ENCODE data around the gene NECTIN1. TPM values are rescaled to one million over a fixed set of nuclear protein-coding genes. Genes with fewer than 3 reads are reported as not detected.

The NECTIN1 gene
- total RNA-seq, 6 donors from 2014 or later: 1.4 to 12.6 (median 7.6) TPM

GRCh38 chr11:119608781-119609180 is 120.2 kb downstream of the NECTIN1 start:
- H3K27me3 ChIP-seq: no peaks in the 10 kb centered on the region
- H3K4me3 ChIP-seq: no peak overlapping the region
- ATAC-seq (ENCODE audit: low FRiP score in 2 of 2): no peak
- H3K9me3 ChIP-seq: no peaks in the 10 kb centered on the region
- WGBS, 2 donors: 67% methylated on average over 4 of the region's 4 CpGs
- no peaks in the 10 kb centered on the region for H3K36me3 ChIP-seq
- no peaks in the 10 kb centered on the region for H3K4me1 ChIP-seq
- TF ChIP-seq, protein P1, sequence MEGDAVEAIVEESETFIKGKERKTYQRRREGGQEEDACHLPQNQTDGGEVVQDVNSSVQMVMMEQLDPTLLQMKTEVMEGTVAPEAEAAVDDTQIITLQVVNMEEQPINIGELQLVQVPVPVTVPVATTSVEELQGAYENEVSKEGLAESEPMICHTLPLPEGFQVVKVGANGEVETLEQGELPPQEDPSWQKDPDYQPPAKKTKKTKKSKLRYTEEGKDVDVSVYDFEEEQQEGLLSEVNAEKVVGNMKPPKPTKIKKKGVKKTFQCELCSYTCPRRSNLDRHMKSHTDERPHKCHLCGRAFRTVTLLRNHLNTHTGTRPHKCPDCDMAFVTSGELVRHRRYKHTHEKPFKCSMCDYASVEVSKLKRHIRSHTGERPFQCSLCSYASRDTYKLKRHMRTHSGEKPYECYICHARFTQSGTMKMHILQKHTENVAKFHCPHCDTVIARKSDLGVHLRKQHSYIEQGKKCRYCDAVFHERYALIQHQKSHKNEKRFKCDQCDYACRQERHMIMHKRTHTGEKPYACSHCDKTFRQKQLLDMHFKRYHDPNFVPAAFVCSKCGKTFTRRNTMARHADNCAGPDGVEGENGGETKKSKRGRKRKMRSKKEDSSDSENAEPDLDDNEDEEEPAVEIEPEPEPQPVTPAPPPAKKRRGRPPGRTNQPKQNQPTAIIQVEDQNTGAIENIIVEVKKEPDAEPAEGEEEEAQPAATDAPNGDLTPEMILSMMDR (IDR thresholded peaks at IDR 0.05): no peak
- TF ChIP-seq POLR2AphosphoS5 (IDR thresholded peaks at IDR 0.05): no peak
- no peak for DNase-seq
- no peak overlapping the region for H3K27ac ChIP-seq

DNA sequence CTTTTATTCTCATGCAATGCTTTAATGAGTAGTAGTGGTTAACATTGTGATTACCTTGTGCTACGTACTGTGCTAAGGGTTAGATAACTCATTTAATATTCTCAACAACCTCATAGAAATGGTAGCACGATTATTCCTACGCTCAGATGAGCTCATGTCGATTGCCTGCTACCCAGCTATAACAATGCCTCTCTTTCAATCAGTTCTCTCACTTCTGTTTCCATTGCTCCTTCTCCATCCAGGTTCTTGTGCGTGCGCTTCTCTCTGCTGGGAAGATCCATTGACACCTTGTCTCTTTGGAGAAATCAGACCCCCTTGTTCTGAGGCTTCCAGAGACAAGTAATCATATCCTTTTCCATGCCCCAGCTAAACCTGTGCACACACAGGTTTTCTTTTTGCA is 120.8 kb downstream of the NECTIN1 start:
- no peaks in the 10 kb centered on the region for H3K27me3 ChIP-seq

DNA sequence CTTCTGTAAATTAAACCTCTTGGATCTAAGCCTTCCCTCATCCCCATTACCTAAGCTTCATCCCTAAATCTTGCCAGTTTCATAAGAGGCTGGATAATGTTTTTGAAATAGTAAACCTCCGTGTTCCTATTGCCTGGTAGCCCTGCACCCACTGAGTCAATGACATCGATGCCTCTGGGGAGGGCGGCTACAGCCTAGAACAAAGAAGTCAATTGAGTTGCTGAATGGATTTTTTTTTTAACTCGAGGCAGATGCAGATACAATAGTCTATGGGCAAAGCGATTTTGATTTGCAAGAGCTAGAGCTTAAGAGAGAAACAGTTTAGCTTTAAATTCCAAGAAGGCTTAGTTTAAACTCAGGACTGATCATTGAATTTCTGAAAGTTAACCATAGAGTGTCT is 121.3 kb downstream of the NECTIN1 start:
- H3K4me1 ChIP-seq: no peaks in the 10 kb centered on the region
- H3K4me3 ChIP-seq: no peak overlapping the region
- no peaks in the 10 kb centered on the region for H3K9me3 ChIP-seq
- ATAC-seq (ENCODE audit: low FRiP score in 2 of 2): no peak
- no peak overlapping the region for H3K27ac ChIP-seq
- WGBS, 2 donors: 35 to 46% methylated on average over 5 of the region's 5 CpGs
- DNase-seq: no peak
- TF ChIP-seq POLR2A (IDR thresholded peaks at IDR 0.05) (no peak), POLR2AphosphoS5 (IDR thresholded peaks at IDR 0.05) (no peak), EP300 (IDR thresholded peaks at IDR 0.05) (no peak)
- TF ChIP-seq, protein P1 (IDR thresholded peaks at IDR 0.05): no peak
- H3K36me3 ChIP-seq: no peaks in the 10 kb centered on the region
- H3K27me3 ChIP-seq: no peaks in the 10 kb centered on the region

More for the DNA sequence above, 120.8 kb downstream of the NECTIN1 start:
- no peak for ATAC-seq (ENCODE audit: low FRiP score in 2 of 2)
- no peak overlapping the region for H3K4me3 ChIP-seq
- no peaks in the 10 kb centered on the region for H3K36me3 ChIP-seq
- no peaks in the 10 kb centered on the region for H3K9me3 ChIP-seq
- TF ChIP-seq EP300 (IDR thresholded peaks at IDR 0.05) (no peak), POLR2A (IDR thresholded peaks at IDR 0.05) (no peak), POLR2AphosphoS5 (IDR thresholded peaks at IDR 0.05) (no peak)
- TF ChIP-seq, protein P1 (IDR thresholded peaks at IDR 0.05): no peak
- H3K4me1 ChIP-seq: no peaks in the 10 kb centered on the region
- no peak overlapping the region for H3K27ac ChIP-seq
- WGBS, 2 donors: 69 to 75% methylated on average over 6 of the region's 6 CpGs
- no peak for DNase-seq

DNA sequence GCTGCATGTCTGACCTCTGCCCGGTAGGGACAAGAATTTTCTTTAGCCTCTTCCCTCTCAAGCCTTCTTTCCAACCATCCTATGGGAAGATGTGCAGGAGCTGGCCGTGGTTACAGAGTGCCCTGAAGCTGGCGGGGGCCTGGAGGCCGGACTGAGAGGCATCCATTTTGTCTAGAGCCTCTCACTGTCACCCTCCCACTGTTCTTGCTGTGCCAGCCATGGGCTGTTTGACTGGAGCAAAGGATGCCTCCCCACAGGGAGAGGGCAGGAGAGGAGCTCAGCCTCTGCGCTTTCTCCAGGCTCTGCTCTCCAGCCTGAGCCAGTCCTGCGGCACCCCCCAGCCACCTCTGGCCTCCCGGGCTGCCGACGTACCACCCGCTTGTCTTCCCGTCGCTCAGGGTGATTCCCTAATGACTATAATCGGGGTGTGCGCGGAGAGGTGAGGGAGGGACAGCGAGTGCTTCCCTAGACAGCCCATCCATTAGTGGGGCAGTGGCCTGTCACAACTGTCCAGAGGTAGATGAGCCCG is 123.8 kb downstream of the NECTIN1 start:
- 72 to 73% methylated on average over 16 of the region's 17 CpGs for WGBS, 2 donors
- Histone ChIP-seq H3K9me3 (no peaks in the 10 kb centered on the region), H3K27me3 (no peaks in the 10 kb centered on the region), H3K4me3 (no peak overlapping the region), H3K27ac (no peak overlapping the region), H3K36me3 (no peaks in the 10 kb centered on the region), H3K4me1 (no peaks in the 10 kb centered on the region)
- ATAC-seq (ENCODE audit: low FRiP score in 2 of 2) (no peak), DNase-seq (peak in 1 of 2 donors; percentile 52)
- TF ChIP-seq EP300 (IDR thresholded peaks at IDR 0.05): no peak
- TF ChIP-seq, protein P1 (IDR thresholded peaks at IDR 0.05): no peak
- TF ChIP-seq POLR2AphosphoS5 (IDR thresholded peaks at IDR 0.05): no peak
- TF ChIP-seq POLR2A (IDR thresholded peaks at IDR 0.05): no peak

DNA sequence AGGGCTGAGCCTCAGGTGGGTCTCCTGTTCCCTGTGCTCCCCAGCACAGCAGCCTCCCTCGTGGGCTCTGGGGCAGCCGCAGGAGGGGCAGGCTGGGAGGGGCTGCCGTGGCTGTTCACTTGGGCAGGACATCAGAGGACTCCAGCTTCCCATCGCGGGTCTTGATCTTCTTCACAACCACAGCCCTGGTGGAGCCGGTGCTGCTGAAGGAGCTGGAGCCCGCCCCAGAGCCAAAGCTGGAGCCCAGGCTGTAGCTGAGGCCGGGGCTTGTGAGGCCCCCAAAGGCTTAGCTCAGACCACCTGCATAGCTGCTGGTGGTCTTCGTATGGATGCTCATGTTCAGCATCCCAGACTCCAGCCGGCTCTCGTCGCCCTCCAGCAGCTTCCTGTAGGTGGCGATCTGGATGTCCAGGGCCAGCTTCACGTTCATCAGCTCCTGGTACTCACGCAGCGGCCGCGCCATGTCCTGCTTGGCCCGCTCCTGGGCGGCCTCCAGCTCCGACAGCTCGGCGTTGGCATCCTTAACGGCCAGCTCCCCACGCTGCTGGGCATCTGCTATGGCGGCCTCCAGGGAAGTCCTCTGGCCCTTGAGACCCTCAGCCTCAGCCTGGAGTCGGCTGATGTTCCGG is 126.1 kb downstream of the NECTIN1 start:
- Histone ChIP-seq H3K9me3 (no peaks in the 10 kb centered on the region), H3K4me1 (no peaks in the 10 kb centered on the region), H3K27me3 (no peaks in the 10 kb centered on the region), H3K36me3 (no peaks in the 10 kb centered on the region), H3K27ac (no peak overlapping the region), H3K4me3 (no peak overlapping the region)
- 73 to 74% methylated on average over 25 to 27 of the region's 28 CpGs for WGBS, 2 donors
- ATAC-seq (ENCODE audit: low FRiP score in 2 of 2) (no peak), DNase-seq (peak in 1 of 2 donors; percentile 70)
- TF ChIP-seq POLR2A (IDR thresholded peaks at IDR 0.05) (no peak), POLR2AphosphoS5 (IDR thresholded peaks at IDR 0.05) (no peak), EP300 (IDR thresholded peaks at IDR 0.05) (no peak)
- TF ChIP-seq, protein P1 (IDR thresholded peaks at IDR 0.05): no peak

All from upper lobe of left lung (tissue), 6 donors.